T-cell (primary cell): Measurements from ENCODE around the gene MRPS31. TPM values are rescaled to one million over a fixed set of nuclear protein-coding genes. Genes with fewer than 3 reads are reported as not detected.

Experiments
- ATAC-seq, 4 experiments: fragments of 200-7000 bp in 3 of 4; fragments of 150-1000 bp in 1 of 4; cut with Tn5 transposase; replicated peaks in 1 of 4; 1 replicate in 3 of 4; 2 replicates in 1 of 4; pipeline ENCODE4 v1.10.0; 2021; ENCODE audit warnings: moderate library complexity in 3 of 4, mild to moderate bottlenecking in 2 of 4, moderate number of reproducible peaks in 1 of 4
- CTCF ChIA-PET, 2 donors: fragments of 300-600 bp; sonication (Branson Sonifier 250); formaldehyde crosslinking; loops; one replicate each; lab custom pipeline; 2022; ENCODE audit warnings: antibody characterized with exemption in 2 of 2; lab: Charles Lee
- POLR2A ChIA-PET, 2 donors: fragments of 300-600 bp; sonication (Branson Sonifier 250); formaldehyde crosslinking; loops; one replicate each; lab custom pipeline; 2022; ENCODE audit warnings: antibody characterized with exemption in 2 of 2; lab: Charles Lee
- DNase-seq, 35 experiments: peaks; one replicate each; pipeline versions ENCODE4 v3.0.0 to v3.0.0-alpha.2; 2013 to 2023
- H3K27ac ChIP-seq: one replicate; pipeline ENCODE4 v1.5.1; 2013; ENCODE audit warnings: low read length
- H3K27me3 ChIP-seq, 2 experiments: replicated peaks in 1 of 2; 1 replicate in 1 of 2; 2 replicates in 1 of 2; pipeline versions ENCODE4 v1.6.1 to v1.7.0; 2013; ENCODE audit warnings: low read length in 1 of 2, mixed read lengths in 1 of 2; ENCODE audit not compliant: control insufficient read depth in 2 of 2, insufficient read depth in 2 of 2; ENCODE audit errors: extremely low read depth in 1 of 2
- H3K36me3 ChIP-seq, 2 donors: 1 replicate in 1 of 2; 2 replicates in 1 of 2; pipeline versions ENCODE4 v1.6.1 to v1.7.0; 2013; ENCODE audit warnings: low read length in 1 of 2; ENCODE audit not compliant: control insufficient read depth in 2 of 2, insufficient read depth in 1 of 2; ENCODE audit errors: extremely low read depth in 1 of 2
- H3K4me1 ChIP-seq, 2 experiments: 1 replicate in 1 of 2; 2 replicates in 1 of 2; pipeline versions ENCODE4 v1.6.1 to v1.7.0; 2013; ENCODE audit warnings: low read length in 2 of 2, mixed read lengths in 1 of 2; ENCODE audit not compliant: insufficient read depth in 2 of 2, control insufficient read depth in 1 of 2; ENCODE audit errors: extremely low read depth in 1 of 2
- H3K4me3 ChIP-seq, 2 donors: 1 replicate in 1 of 2; 2 replicates in 1 of 2; pipeline versions ENCODE4 v1.5.1 to v1.7.0; 2013; ENCODE audit warnings: mild to moderate bottlenecking in 2 of 2, low read length in 1 of 2, moderate library complexity in 1 of 2; ENCODE audit not compliant: control insufficient read depth in 1 of 2; ENCODE audit errors: extremely low read depth in 1 of 2
- H3K9me3 ChIP-seq: 2 replicates; pipeline ENCODE4 v1.7.0; 2013
- H3K27ac Mint-ChIP-seq, 2 donors: one replicate each; pipeline ENCODE4 v1.8.0; 2020 to 2021; ENCODE audit warnings: mild to moderate bottlenecking in 2 of 2, mixed read lengths in 2 of 2
- H3K27me3 Mint-ChIP-seq, 2 donors: one replicate each; pipeline ENCODE4 v1.8.0; 2021 to 2022; ENCODE audit warnings: mixed read lengths in 2 of 2
- H3K36me3 Mint-ChIP-seq: one replicate; pipeline ENCODE4 v1.8.0; 2021; ENCODE audit warnings: mixed read lengths
- H3K4me1 Mint-ChIP-seq, 3 donors: one replicate each; pipeline ENCODE4 v1.8.0; 2020 to 2022; ENCODE audit warnings: mixed read lengths in 3 of 3, mild to moderate bottlenecking in 1 of 3
- H3K4me3 Mint-ChIP-seq, 3 donors: one replicate each; pipeline ENCODE4 v1.8.0; 2020 to 2022; ENCODE audit warnings: mild to moderate bottlenecking in 3 of 3, mixed read lengths in 3 of 3, moderate library complexity in 3 of 3
- H3K9me3 Mint-ChIP-seq, 3 donors: one replicate each; pipeline ENCODE4 v1.8.0; 2020 to 2022; ENCODE audit warnings: mixed read lengths in 3 of 3
- WGBS: methylation state at CpG from one replicate; pipeline ENCODE4 v1.1.5; 2013; ENCODE audit warnings: missing lambda C conversion rate; ENCODE audit not compliant: insufficient coverage; 5-methylcytosine and 5-hydroxymethylcytosine counted together
- total RNA-seq, 35 experiments: library from RNA in 6 of 35; stranded (reverse) in 6 of 35; fragments of 120-200 nt in 1 of 35; gene quantifications; one replicate each; pipeline versions ENCODE4 v1.2.1 to v1.2.4 and lab custom pipeline; 2013 to 2026

Gene MRPS31
- total RNA-seq, 5 donors from 2014 or later (not counting 1 experiment from before 2014, with no cell fraction given), result 19.2 to 34.4 (median 28.5) TPM

- CTCF ChIA-PET, result interaction anchor here (0.8 to 1.5 kb wide), 4 partner anchors 11 to 996 kb away, joined by 3 to 4 read pairs (median 4); no protein-coding TSS in a partner anchor
- no peak overlapping the region for H3K4me3 Mint-ChIP-seq
- H3K27ac Mint-ChIP-seq, result no peak overlapping the region
- Histone ChIP-seq H3K27me3 (no peaks in the 10 kb centered on the region), H3K4me3 (no peak overlapping the region), H3K9me3 (no peaks in the 10 kb centered on the region), H3K27ac (no peak overlapping the region), H3K4me1 (peaks cover 0 to 9% of the 10 kb centered on the region in 2 experiments), H3K36me3 (no peaks in the 10 kb centered on the region)
- POLR2A ChIA-PET, result no interaction called here
- H3K9me3 Mint-ChIP-seq, result no peaks in the 10 kb centered on the region
- H3K27me3 Mint-ChIP-seq, result no peaks in the 10 kb centered on the region
- DNase-seq (no peak), ATAC-seq (no peak)
- no peaks in the 10 kb centered on the region for H3K36me3 Mint-ChIP-seq
- peaks cover 13 to 17% (median 13%) of the 10 kb centered on the region in 3 donors for H3K4me1 Mint-ChIP-seq
- 91% methylated on average over 4 of the region's 6 CpGs for WGBS
Measured at GRCh38 chr13:40679480-40679985, 91.5 kb downstream of the MRPS31 start.

Other genes with a start within 250 kb of the MRPS31 start
- 10 to 100 TPM; 73.0 to 89.1 (median 84.5) TPM for gene FOXO1, start 104.5 kb downstream of the MRPS31 start, total RNA-seq
- 10 to 100 TPM in 3 of 5 donors, 1 to 10 TPM in 2; 6.1 to 13.4 (median 10.2) TPM for gene SLC25A15, start 18.4 kb upstream of the MRPS31 start, total RNA-seq
- 100 to 1,000 TPM; 133 to 221 (median 146) TPM for gene ELF1, start 248.1 kb upstream of the MRPS31 start, total RNA-seq